ENCODE data around the gene VCAN. TPM values are rescaled to one million over a fixed set of nuclear protein-coding genes. Genes with fewer than 3 reads are reported as not detected.

Gene VCAN
- total and polyA plus RNA-seq, 2 of the 4 experiments (the other 2 are of a cell fraction) = 45.3 to 158 TPM

DNA sequence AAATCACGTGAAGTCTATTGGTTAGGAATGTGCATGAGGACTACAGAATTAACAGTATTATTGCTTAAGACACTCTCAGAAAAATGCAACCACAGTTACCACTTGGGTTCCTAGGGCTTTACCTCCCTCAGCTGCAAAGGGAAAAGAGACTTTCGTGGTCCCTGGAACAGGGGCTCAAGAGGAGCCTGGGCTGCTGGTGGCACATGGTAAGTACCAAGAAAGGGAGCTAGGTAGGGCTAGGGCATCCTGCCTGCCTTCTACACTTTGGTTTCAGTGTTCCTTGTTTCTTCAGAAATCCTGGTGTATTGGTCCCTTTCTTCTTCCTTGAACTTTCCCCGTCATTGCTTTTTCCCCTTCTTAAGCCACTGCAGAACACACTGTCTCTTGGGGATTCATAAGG is 7.3 kb upstream of the VCAN start:
- peaks cover 21% of the 10 kb centered on the region for H3K27me3 ChIP-seq (ENCODE audit: control insufficient read depth, insufficient read depth, low read length)
- H3K18ac ChIP-seq (ENCODE audit: low read depth, low read length) = no peak overlapping the region
- no peak overlapping the region for H3K4ac ChIP-seq (ENCODE audit: low read depth, low read length)
- no peak overlapping the region for H3K9ac ChIP-seq (ENCODE audit: low read depth, low read length)
- no peak overlapping the region for H2BK20ac ChIP-seq (ENCODE audit: low read depth, low read length)
- H4K5ac ChIP-seq (ENCODE audit: low read depth, low read length) = no peak overlapping the region
- dilution Hi-C loops (cut with HindIII; ENCODE audit: low sequenced_read_pairs, unreplicated experiment) = no loop called here
- H3K4me2 ChIP-seq (ENCODE audit: low read depth, low read length) = no peak overlapping the region
- ChIA-PET POLR2A (ENCODE audit: unreplicated experiment) (no interaction called here), CTCF (no interaction called here)
- no peak for TF ChIP-seq RFX5 (IDR thresholded peaks at IDR 0.05; ENCODE audit: low read depth, low read length)
- TF ChIP-seq MAZ (IDR thresholded peaks at IDR 0.05; ENCODE audit: borderline replicate concordance, low read depth, low read length) = no peak
- no peak for TF ChIP-seq ELK1 (IDR thresholded peaks at IDR 0.05; ENCODE audit: borderline replicate concordance, low read depth, low read length)
- no peaks in the 10 kb centered on the region for H3K9me3 ChIP-seq (ENCODE audit: control insufficient read depth, insufficient read depth, low read length)
- intact Hi-C loops (cut with micrococcal nuclease) = no loop called here
- H3K23ac ChIP-seq (ENCODE audit: low read depth, low read length) = no peak overlapping the region
- H4K20me1 ChIP-seq (ENCODE audit: insufficient read depth, low read length) = no peaks in the 10 kb centered on the region
- H3K79me1 ChIP-seq (ENCODE audit: low read depth in 1 of 2, low read length in 2 of 2) = no peaks in the 10 kb centered on the region
- no peak overlapping the region for H2BK15ac ChIP-seq (ENCODE audit: low read depth, low read length)
- no peak overlapping the region for H2AFZ ChIP-seq (replicated peaks; ENCODE audit: low read length, poor library complexity)
- H3K27ac ChIP-seq (ENCODE audit: insufficient read depth, low read length) = no peak overlapping the region
- no peak overlapping the region for H4K91ac ChIP-seq (ENCODE audit: insufficient read depth, low read depth, low read length)
- H3K4me3 ChIP-seq (ENCODE audit: insufficient read depth, low read depth, low read length) = no peak overlapping the region
- no peak overlapping the region for H2BK120ac ChIP-seq (ENCODE audit: low read depth, low read length)
- no peak overlapping the region for H3K56ac ChIP-seq (ENCODE audit: extremely low read depth, insufficient read depth, low read length)
- no peak overlapping the region for H4K8ac ChIP-seq (ENCODE audit: low read depth in 2 of 2, low read length in 2 of 2)
- no peak overlapping the region for H3K14ac ChIP-seq (replicated peaks; ENCODE audit: low read depth, low read length)
- BruUV-seq (replicated peaks) = no TSS peak
- H2AK9ac ChIP-seq (replicated peaks; ENCODE audit: low read depth, low read length, poor library complexity) = no peak overlapping the region
- H3K4me1 ChIP-seq (ENCODE audit: control insufficient read depth, insufficient read depth, low read length) = no peaks in the 10 kb centered on the region
- ATAC-seq (ENCODE audit: low read depth) (no peak), DNase-seq (no peak)
- no peaks in the 10 kb centered on the region for H3K9me1 ChIP-seq (ENCODE audit: insufficient read depth, low read length)
- H3K36me3 ChIP-seq (ENCODE audit: control insufficient read depth, insufficient read depth, low read length) = no peaks in the 10 kb centered on the region
- H2AK5ac ChIP-seq (ENCODE audit: low read depth, low read length) = no peak overlapping the region
- in situ Hi-C loops (cut with MboI; ENCODE audit: low sequenced_read_pairs) = no loop called here
- no peak overlapping the region for H2BK5ac ChIP-seq (ENCODE audit: low read depth, low read length, poor library complexity, severe bottlenecking)
- WGBS, 2 experiments (ENCODE audit: extremely low coverage in 2 of 2, insufficient read length in 1 of 2) = no CpG with 5 or more reads among the region's 3 CpGs

Data from IMR-90 (cell line).